ENCODE results near the gene ADGRL1. TPM values are rescaled to one million over a fixed set of nuclear protein-coding genes. Genes with fewer than 3 reads are reported as not detected.

Gene ADGRL1
- total RNA-seq, 1 experiment from 2014 or later: 9.4 TPM

- H3K27ac ChIP-seq: no peak overlapping the region
- peaks cover 3% of the 10 kb centered on the region; the same call in 1 of the 2 replicates for H3K36me3 ChIP-seq
- H3K4me1 ChIP-seq: peaks cover 21% of the 10 kb centered on the region
- no peak overlapping the region for H3K4me3 ChIP-seq
- H3K9me3 ChIP-seq (replicated peaks): no peaks in the 10 kb centered on the region
- H3K27me3 ChIP-seq: no peaks in the 10 kb centered on the region
- peak; percentile 49 to 55 for DNase-seq
These were observed 92.1 kb downstream of the ADGRL1 start for GRCh38 chr19:14113762-14114414.

- Histone ChIP-seq H3K4me1 (peaks cover 15% of the 10 kb centered on the region), H3K36me3 (peaks cover 7% of the 10 kb centered on the region; the same call in 1 of the 2 replicates), H3K27me3 (no peaks in the 10 kb centered on the region), H3K4me3 (peak overlapping the region; percentile 11; the same call in 1 of the 2 replicates), H3K9me3 (replicated peaks) (no peaks in the 10 kb centered on the region), H3K27ac (peak overlapping the region; percentile 57)
- DNase-seq: peak in 1 of 2 experiments; percentile 54
These were observed 93.1 kb downstream of the ADGRL1 start for GRCh38 chr19:14112809-14113385.

- Histone ChIP-seq H3K4me1 (peaks cover 15% of the 10 kb centered on the region), H3K9me3 (replicated peaks) (no peaks in the 10 kb centered on the region), H3K27me3 (no peaks in the 10 kb centered on the region), H3K27ac (peak overlapping the region; percentile 57), H3K36me3 (peaks cover 7% of the 10 kb centered on the region; the same call in 1 of the 2 replicates), H3K4me3 (no peak overlapping the region)
- DNase-seq: no peak
These were observed 93.7 kb downstream of the ADGRL1 start for GRCh38 chr19:14112051-14112808.

GRCh38 chr19:14111486-14111885 lies 94.5 kb downstream of the ADGRL1 start:
- Histone ChIP-seq H3K36me3 (peaks cover 10% of the 10 kb centered on the region; the same call in 1 of the 2 replicates), H3K4me1 (peaks cover 15% of the 10 kb centered on the region), H3K27ac (no peak overlapping the region)

GRCh38 chr19:14110650-14111049 lies 95.3 kb downstream of the ADGRL1 start:
- Histone ChIP-seq H3K27ac (no peak overlapping the region), H3K9me3 (replicated peaks) (no peaks in the 10 kb centered on the region), H3K36me3 (peaks cover 18% of the 10 kb centered on the region), H3K4me1 (peaks cover 15% of the 10 kb centered on the region), H3K27me3 (no peaks in the 10 kb centered on the region), H3K4me3 (no peak overlapping the region)
- DNase-seq: no peak

More at GRCh38 chr19:14111486-14111885, 94.5 kb downstream of the ADGRL1 start:
- no peak overlapping the region for H3K4me3 ChIP-seq
- DNase-seq: no peak
- no peaks in the 10 kb centered on the region for H3K9me3 ChIP-seq (replicated peaks)
- H3K27me3 ChIP-seq: no peaks in the 10 kb centered on the region

GRCh38 chr19:14107581-14108461 lies 98.1 kb downstream of the ADGRL1 start:
- no peak overlapping the region for H3K27ac ChIP-seq
- no peaks in the 10 kb centered on the region for H3K27me3 ChIP-seq
- DNase-seq: no peak
- H3K4me3 ChIP-seq: no peak overlapping the region
- H3K9me3 ChIP-seq (replicated peaks): no peaks in the 10 kb centered on the region
- H3K36me3 ChIP-seq: peaks cover 37% of the 10 kb centered on the region
- H3K4me1 ChIP-seq: peaks cover 5% of the 10 kb centered on the region

- DNase-seq: no peak
- Histone ChIP-seq H3K27ac (no peak overlapping the region), H3K27me3 (no peaks in the 10 kb centered on the region), H3K9me3 (replicated peaks) (no peaks in the 10 kb centered on the region), H3K4me3 (no peak overlapping the region), H3K4me1 (no peaks in the 10 kb centered on the region), H3K36me3 (peaks cover 43% of the 10 kb centered on the region)
These were observed 99.1 kb downstream of the ADGRL1 start for GRCh38 chr19:14106840-14107239.

GRCh38 chr19:14105680-14106079 lies 100.3 kb downstream of the ADGRL1 start:
- Histone ChIP-seq H3K4me1 (no peaks in the 10 kb centered on the region), H3K27me3 (no peaks in the 10 kb centered on the region), H3K9me3 (replicated peaks) (no peaks in the 10 kb centered on the region), H3K4me3 (no peak overlapping the region), H3K27ac (no peak overlapping the region), H3K36me3 (peaks cover 53% of the 10 kb centered on the region)
- DNase-seq: no peak

GRCh38 chr19:14103310-14103709 lies 102.7 kb downstream of the ADGRL1 start:
- no peak for DNase-seq
- Histone ChIP-seq H3K36me3 (peaks cover 61% of the 10 kb centered on the region), H3K27ac (no peak overlapping the region), H3K4me1 (no peaks in the 10 kb centered on the region), H3K27me3 (no peaks in the 10 kb centered on the region), H3K4me3 (no peak overlapping the region), H3K9me3 (replicated peaks) (no peaks in the 10 kb centered on the region)

- H3K27me3 ChIP-seq: no peaks in the 10 kb centered on the region
- DNase-seq: no peak
- H3K4me1 ChIP-seq: no peaks in the 10 kb centered on the region
- no peak overlapping the region for H3K27ac ChIP-seq
- no peak overlapping the region for H3K4me3 ChIP-seq
- peaks cover 61% of the 10 kb centered on the region for H3K36me3 ChIP-seq
- H3K9me3 ChIP-seq (replicated peaks): no peaks in the 10 kb centered on the region
These were observed 103.2 kb downstream of the ADGRL1 start for GRCh38 chr19:14102756-14103155.

GRCh38 chr19:14102102-14102696 lies 103.8 kb downstream of the ADGRL1 start:
- no peak for DNase-seq

GRCh38 chr19:14101003-14101545 lies 104.9 kb downstream of the ADGRL1 start:
- H3K27ac ChIP-seq: no peak overlapping the region
- no peak for DNase-seq
- H3K36me3 ChIP-seq: peaks cover 69% of the 10 kb centered on the region
- no peaks in the 10 kb centered on the region for H3K9me3 ChIP-seq (replicated peaks)
- no peak overlapping the region for H3K4me3 ChIP-seq
- no peaks in the 10 kb centered on the region for H3K27me3 ChIP-seq
- H3K4me1 ChIP-seq: no peaks in the 10 kb centered on the region

More at GRCh38 chr19:14102102-14102696, 103.8 kb downstream of the ADGRL1 start:
- H3K36me3 ChIP-seq: peaks cover 66% of the 10 kb centered on the region
- H3K9me3 ChIP-seq (replicated peaks): no peaks in the 10 kb centered on the region
- no peaks in the 10 kb centered on the region for H3K27me3 ChIP-seq
- no peak overlapping the region for H3K4me3 ChIP-seq
- H3K4me1 ChIP-seq: no peaks in the 10 kb centered on the region
- H3K27ac ChIP-seq: no peak overlapping the region

All from SJCRH30 (cell line).